Measurements from ENCODE around the gene PIK3C2G. TPM values are rescaled to one million over a fixed set of nuclear protein-coding genes. Genes with fewer than 3 reads are reported as not detected.

The PIK3C2G gene
- total and polyA plus RNA-seq, 3 donors from 2014 or later: 0.55 to 1.1 (median 0.62) TPM

GRCh38 chr12:18564306-18564705 is 303.0 kb downstream of the PIK3C2G start:
- H3K27ac ChIP-seq: no peak overlapping the region
- no peak for DNase-seq
- WGBS, 2 donors: 78 to 84% methylated on average over 1 of the region's 1 CpG

DNA sequence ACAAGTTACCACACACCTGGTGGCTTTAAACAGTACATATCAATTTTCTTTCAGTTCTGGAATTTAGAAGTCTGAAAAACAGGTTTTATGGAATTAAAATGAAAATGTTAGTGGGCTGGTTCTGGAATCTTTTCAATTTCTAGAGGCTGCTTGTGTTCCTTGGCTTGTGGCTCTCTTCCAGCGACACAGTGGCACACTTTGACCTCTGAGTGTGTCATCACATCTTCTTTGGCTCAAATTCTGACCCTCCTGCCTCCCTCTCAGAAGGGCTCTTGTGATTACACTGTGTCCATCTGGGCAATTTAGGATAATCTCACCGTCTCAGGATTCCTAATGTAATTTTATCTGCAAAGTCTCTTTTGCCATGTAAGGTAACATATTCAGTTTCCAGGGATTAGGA is 306.5 kb downstream of the PIK3C2G start:
- no peaks in the 10 kb centered on the region for H3K36me3 ChIP-seq (ENCODE audit: low read depth, missing control alignments)
- no peak for DNase-seq

More at GRCh38 chr12:18564306-18564705, 303.0 kb downstream of the PIK3C2G start:
- H3K9me3 ChIP-seq: no peaks in the 10 kb centered on the region
- intact Hi-C loops (cut with DNase I; ENCODE audit: low total_unique reads): no loop called here
- TF ChIP-seq POLR2A (IDR thresholded peaks at IDR 0.05) (no peak), CTCF (IDR thresholded peaks at IDR 0.05) (no peak)
- no peaks in the 10 kb centered on the region for H3K27me3 ChIP-seq
- H3K4me3 ChIP-seq: no peak overlapping the region
- H3K4me1 ChIP-seq: no peaks in the 10 kb centered on the region
- H3K36me3 ChIP-seq (ENCODE audit: low read depth, missing control alignments): no peaks in the 10 kb centered on the region

DNA sequence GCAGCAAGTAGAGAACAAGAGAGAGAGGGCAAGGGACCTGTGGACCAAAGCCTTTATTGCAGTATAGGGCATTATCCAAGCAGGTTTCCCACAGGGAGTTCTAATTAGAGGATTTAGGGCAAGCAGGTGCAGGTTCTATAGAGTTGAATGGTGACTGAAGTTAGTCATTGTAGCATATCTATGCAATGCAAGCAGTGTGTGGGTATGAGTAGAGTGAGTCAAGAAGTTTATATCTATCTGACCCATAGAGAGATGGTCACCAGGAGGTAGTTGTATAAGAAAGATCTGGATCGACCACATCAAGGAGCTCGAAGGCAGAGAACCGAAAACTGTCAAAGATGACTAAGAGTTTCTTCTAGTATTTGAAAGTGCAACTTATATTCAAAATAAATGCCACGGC is 309.2 kb downstream of the PIK3C2G start:
- Histone ChIP-seq H3K4me1 (no peaks in the 10 kb centered on the region), H3K4me3 (no peak overlapping the region), H3K9me3 (no peaks in the 10 kb centered on the region), H3K27me3 (no peaks in the 10 kb centered on the region), H3K27ac (no peak overlapping the region), H3K36me3 (ENCODE audit: low read depth, missing control alignments) (no peaks in the 10 kb centered on the region)
- no peak for DNase-seq
- intact Hi-C loops (cut with DNase I; ENCODE audit: low total_unique reads): no loop called here
- 97 to 98% methylated on average over 4 of the region's 4 CpGs for WGBS, 2 donors
- TF ChIP-seq POLR2A (IDR thresholded peaks at IDR 0.05): no peak
- no peak for TF ChIP-seq CTCF (IDR thresholded peaks at IDR 0.05)

More for the DNA sequence above, 306.5 kb downstream of the PIK3C2G start:
- Histone ChIP-seq H3K27ac (no peak overlapping the region), H3K4me1 (no peaks in the 10 kb centered on the region), H3K9me3 (no peaks in the 10 kb centered on the region), H3K4me3 (no peak overlapping the region), H3K27me3 (no peaks in the 10 kb centered on the region)
- intact Hi-C loops (cut with DNase I; ENCODE audit: low total_unique reads): no loop called here
- no peak for TF ChIP-seq CTCF (IDR thresholded peaks at IDR 0.05)
- TF ChIP-seq POLR2A (IDR thresholded peaks at IDR 0.05): no peak
- WGBS, 2 donors: 56 to 57% methylated on average over 2 of the region's 2 CpGs

DNA sequence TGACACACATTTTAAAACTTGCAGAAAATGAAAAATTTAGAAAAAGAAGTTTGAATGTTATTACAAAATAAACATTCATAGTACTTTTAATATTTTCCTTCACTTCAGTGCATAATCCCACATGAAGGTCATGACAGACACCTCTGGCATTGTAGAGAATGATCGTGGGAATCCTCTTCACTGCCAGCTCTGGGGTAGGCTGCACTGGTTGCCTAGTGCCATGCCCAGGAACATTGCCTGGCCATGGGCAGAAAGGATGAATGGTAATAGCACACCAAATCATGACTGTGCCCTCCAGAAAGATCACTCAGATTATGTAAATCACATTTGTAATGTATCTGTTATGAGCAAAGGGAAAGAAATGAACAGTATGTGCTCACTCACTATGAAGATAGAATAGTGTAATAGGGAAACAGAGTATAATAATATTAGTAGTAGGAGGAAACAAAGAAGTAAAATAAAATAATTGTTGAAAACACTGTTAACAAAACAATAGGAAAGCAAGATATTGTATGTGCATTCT is 314.8 kb downstream of the PIK3C2G start:
- DNase-seq: no peak
- TF ChIP-seq POLR2A (IDR thresholded peaks at IDR 0.05): no peak
- no peak for TF ChIP-seq CTCF (IDR thresholded peaks at IDR 0.05)
- Histone ChIP-seq H3K4me3 (no peak overlapping the region), H3K27ac (no peak overlapping the region), H3K9me3 (no peaks in the 10 kb centered on the region), H3K4me1 (no peaks in the 10 kb centered on the region), H3K27me3 (no peaks in the 10 kb centered on the region), H3K36me3 (ENCODE audit: low read depth, missing control alignments) (no peaks in the 10 kb centered on the region)
- WGBS, 2 donors: 63 to 81% methylated on average over 1 of the region's 1 CpG
- intact Hi-C loops (cut with DNase I; ENCODE audit: low total_unique reads): no loop called here

DNA sequence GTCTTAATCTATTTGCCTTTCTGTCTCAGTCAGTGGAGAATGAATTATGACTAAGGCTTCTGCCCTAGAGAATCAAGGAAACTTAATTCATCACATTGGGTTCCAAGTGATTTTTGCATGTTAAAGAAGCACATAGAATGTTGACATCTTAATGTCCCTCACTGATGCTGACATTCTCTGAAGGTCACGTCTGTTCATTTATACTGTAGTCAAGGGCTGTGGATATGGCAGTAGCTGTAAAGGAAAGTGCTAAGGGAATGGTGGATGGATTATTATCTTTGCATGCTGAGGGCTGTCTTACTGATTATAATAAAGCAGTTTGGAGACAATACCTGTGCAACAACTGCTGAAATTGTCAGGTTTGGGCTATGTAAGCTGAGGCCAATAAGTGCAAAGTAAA is 315.3 kb downstream of the PIK3C2G start:
- intact Hi-C loops (cut with DNase I; ENCODE audit: low total_unique reads): no loop called here
- Histone ChIP-seq H3K36me3 (ENCODE audit: low read depth, missing control alignments) (no peaks in the 10 kb centered on the region), H3K4me1 (no peaks in the 10 kb centered on the region), H3K4me3 (no peak overlapping the region), H3K27me3 (no peaks in the 10 kb centered on the region), H3K9me3 (no peaks in the 10 kb centered on the region), H3K27ac (no peak overlapping the region)
- TF ChIP-seq CTCF (IDR thresholded peaks at IDR 0.05) (no peak), POLR2A (IDR thresholded peaks at IDR 0.05) (no peak)
- 87 to 100% methylated on average over 1 of the region's 1 CpG for WGBS, 2 donors
- DNase-seq: no peak

Data from testis (tissue), 3 donors.